Fibroblast of skin of left quadriceps (primary cell): ENCODE results near the gene NUDT6.
"Not testable (repeated sequence)": the region's sequence is repeated elsewhere in the genome, so short reads cannot be mapped to it uniquely, and the experiment has no call there.

Experiments used
- DNase-seq, 2 experiments: peaks; one replicate each; pipeline ENCODE4 v3.0.0-alpha.2; 2013; ENCODE audit warnings: low read depth in 2 of 2

Gene NUDT6

GRCh38 chr4:122875949-122876348 is 46.4 kb downstream of the NUDT6 start:
- no peak for DNase-seq

GRCh38 chr4:122873821-122874593 is 48.4 kb downstream of the NUDT6 start:
- DNase-seq, result peak; percentile 78 to 80

- no peak for DNase-seq
Observed at GRCh38 chr4:122873146-122873545, 49.3 kb downstream of the NUDT6 start.

- not testable (repeated sequence) for DNase-seq
Observed at GRCh38 chr4:122868235-122868634, 54.2 kb downstream of the NUDT6 start.

- peak; percentile 16 to 17 for DNase-seq
Observed at GRCh38 chr4:122865425-122865824, 57.0 kb downstream of the NUDT6 start.

- no peak for DNase-seq
Observed at GRCh38 chr4:122863639-122864038, 58.8 kb downstream of the NUDT6 start.

- no peak for DNase-seq
Observed at GRCh38 chr4:122861172-122861943, 61.0 kb downstream of the NUDT6 start.

GRCh38 chr4:122858705-122859104 is 63.7 kb downstream of the NUDT6 start:
- DNase-seq, result no peak

GRCh38 chr4:122857160-122857559 is 65.2 kb downstream of the NUDT6 start:
- DNase-seq, result no peak

- DNase-seq, result no peak
Observed at GRCh38 chr4:122855353-122855890, 67.0 kb downstream of the NUDT6 start.

GRCh38 chr4:122854447-122855352 is 67.7 kb downstream of the NUDT6 start:
- no peak for DNase-seq

- DNase-seq, result no peak
Observed at GRCh38 chr4:122851568-122851967, 70.8 kb downstream of the NUDT6 start.

- DNase-seq, result not testable (repeated sequence)
Observed at GRCh38 chr4:122849789-122850188, 72.6 kb downstream of the NUDT6 start.

- DNase-seq, result no peak
Observed at GRCh38 chr4:122847931-122848330, 74.5 kb downstream of the NUDT6 start.

- no peak for DNase-seq
Observed at GRCh38 chr4:122845760-122846159, 76.6 kb downstream of the NUDT6 start.

- no peak for DNase-seq
Observed at GRCh38 chr4:122845066-122845465, 77.3 kb downstream of the NUDT6 start.

- DNase-seq, result not testable (repeated sequence)
Observed at GRCh38 chr4:122844391-122844790, 78.0 kb downstream of the NUDT6 start.

GRCh38 chr4:122842984-122843531 is 79.3 kb downstream of the NUDT6 start:
- DNase-seq, result no peak
